Smooth muscle cell (in vitro differentiated cells): Measurements from ENCODE around the gene PARD3. TPM values are rescaled to one million over a fixed set of nuclear protein-coding genes. Genes with fewer than 3 reads are reported as not detected.

Experiments
- DNase-seq: peaks from one replicate; lab custom pipeline; 2025; ENCODE audit not compliant: unreplicated experiment; lab: John Stamatoyannopoulos, UW
- H2AFZ ChIP-seq: fragments of 200-600 bp; sonication (generic); 2 replicates; pipeline ENCODE4 v1.6.0; 2016; ENCODE audit warnings: antibody characterized with exemption, low read depth, mild to moderate bottlenecking
- H3F3A ChIP-seq: fragments of 200-600 bp; sonication (generic); 2 replicates; pipeline ENCODE4 v1.6.0; 2017; ENCODE audit warnings: antibody characterized with exemption, low read depth
- H3K27ac ChIP-seq: fragments of 200-600 bp; sonication (generic); 2 replicates; pipeline ENCODE4 v1.5.1; 2016; ENCODE audit warnings: low read depth, mild to moderate bottlenecking
- H3K27me3 ChIP-seq: fragments of 200-600 bp; sonication (generic); 2 replicates; pipeline ENCODE4 v1.6.1; 2016; ENCODE audit warnings: low read depth, mild to moderate bottlenecking
- H3K36me3 ChIP-seq: fragments of 200-600 bp; sonication (generic); 2 replicates; pipeline ENCODE4 v1.5.1; 2016; ENCODE audit warnings: low read depth
- H3K4me1 ChIP-seq: fragments of 200-600 bp; sonication (generic); 2 replicates; pipeline ENCODE4 v1.5.1; 2016; ENCODE audit warnings: low read depth
- H3K4me2 ChIP-seq: fragments of 200-600 bp; sonication (generic); 2 replicates; pipeline ENCODE4 v1.6.0; 2016; ENCODE audit warnings: mild to moderate bottlenecking
- H3K4me3 ChIP-seq: fragments of 200-600 bp; sonication (generic); 2 replicates; pipeline ENCODE4 v1.5.1; 2016; ENCODE audit warnings: mild to moderate bottlenecking
- H3K79me2 ChIP-seq: fragments of 200-600 bp; sonication (generic); 2 replicates; pipeline ENCODE4 v1.6.0; 2016; ENCODE audit warnings: low read depth, mild to moderate bottlenecking
- H3K9ac ChIP-seq: fragments of 200-600 bp; sonication (generic); 2 replicates; pipeline ENCODE4 v1.6.0; 2016; ENCODE audit warnings: low read depth
- H3K9me3 ChIP-seq: fragments of 200-600 bp; sonication (generic); replicated peaks from 2 replicates; pipeline ENCODE4 v1.5.1; 2016; ENCODE audit warnings: low read depth
- H4K20me1 ChIP-seq: fragments of 200-600 bp; sonication (generic); 2 replicates; pipeline ENCODE4 v1.6.0; 2016; ENCODE audit warnings: low read depth
- CTCF ChIP-seq: fragments of 200-600 bp; sonication (generic); IDR thresholded peaks from 2 replicates; pipeline ENCODE4 v1.5.1; 2017; ENCODE audit warnings: borderline replicate concordance, mild to moderate bottlenecking, antibody characterized with exemption; ENCODE audit not compliant: insufficient read depth, poor library complexity, severe bottlenecking
- WGBS: methylation state at CpG from one replicate; pipeline ENCODE4 v1.1.7; 2016; ENCODE audit warnings: low lambda C conversion rate; 5-methylcytosine and 5-hydroxymethylcytosine counted together
- polyA plus RNA-seq: library from polyadenylated mRNA; unstranded; fragments of >200 nt; fragmentation: Nextera tagmentation; extraction: Ambion mirVana; gene quantifications from 2 replicates; pipeline ENCODE4 v1.2.1, GENCODE V29; 2016
- total RNA-seq: library from RNA; depleted of rRNA; stranded (reverse); fragments of >200 nt; gene quantifications from 2 replicates; pipeline ENCODE4 v1.2.3, GENCODE V29; 2014

PARD3 gene
- total and polyA plus RNA-seq, 2 experiments from 2014 or later, result 17.5 to 26.0 TPM

- Histone ChIP-seq H3K27me3 (no peaks in the 10 kb centered on the region), H3K27ac (peak overlapping the region; percentile 58), H3K36me3 (no peaks in the 10 kb centered on the region), H3F3A (peaks cover 13% of the 10 kb centered on the region), H3K4me3 (no peak overlapping the region), H3K9ac (no peak overlapping the region), H3K79me2 (peaks cover 10% of the 10 kb centered on the region), H3K9me3 (no peaks in the 10 kb centered on the region), H4K20me1 (no peaks in the 10 kb centered on the region), H3K4me1 (peaks cover 7% of the 10 kb centered on the region), H2AFZ (no peak overlapping the region), H3K4me2 (no peak overlapping the region)
- DNase-seq, result no peak
- TF ChIP-seq CTCF, result no peak
- 64% methylated on average over 5 of the region's 5 CpGs for WGBS
Observed at GRCh38 chr10:34494012-34494411, 321.1 kb downstream of the PARD3 start.

- peak overlapping the region; percentile 7 for H3K27ac ChIP-seq
- no peak overlapping the region for H2AFZ ChIP-seq
- H3F3A ChIP-seq, result peaks cover 13% of the 10 kb centered on the region
- no peaks in the 10 kb centered on the region for H4K20me1 ChIP-seq
- H3K4me2 ChIP-seq, result no peak overlapping the region
- H3K9me3 ChIP-seq, result no peaks in the 10 kb centered on the region
- 92% methylated on average over 7 of the region's 7 CpGs for WGBS
- H3K27me3 ChIP-seq, result no peaks in the 10 kb centered on the region
- H3K4me3 ChIP-seq, result no peak overlapping the region
- peaks cover 4% of the 10 kb centered on the region for H3K79me2 ChIP-seq
- TF ChIP-seq CTCF, result no peak
- H3K36me3 ChIP-seq, result no peaks in the 10 kb centered on the region
- peaks cover 7% of the 10 kb centered on the region for H3K4me1 ChIP-seq
- no peak for DNase-seq
- no peak overlapping the region for H3K9ac ChIP-seq
Observed at GRCh38 chr10:34492081-34492480, 323.0 kb downstream of the PARD3 start.

GRCh38 chr10:34491678-34492077 lies 323.4 kb downstream of the PARD3 start:
- no peak overlapping the region for H3K4me2 ChIP-seq
- peak overlapping the region; percentile 7 for H3K27ac ChIP-seq
- H2AFZ ChIP-seq, result no peak overlapping the region
- no peak overlapping the region for H3K9ac ChIP-seq
- peaks cover 13% of the 10 kb centered on the region for H3F3A ChIP-seq
- no peak overlapping the region for H3K4me3 ChIP-seq
- peaks cover 4% of the 10 kb centered on the region for H3K79me2 ChIP-seq
- DNase-seq, result no peak
- H3K4me1 ChIP-seq, result peaks cover 7% of the 10 kb centered on the region
- H4K20me1 ChIP-seq, result no peaks in the 10 kb centered on the region
- no peaks in the 10 kb centered on the region for H3K27me3 ChIP-seq
- no peaks in the 10 kb centered on the region for H3K36me3 ChIP-seq
- H3K9me3 ChIP-seq, result no peaks in the 10 kb centered on the region
- WGBS, result 81% methylated on average over 3 of the region's 3 CpGs
- no peak for TF ChIP-seq CTCF

- H3K4me1 ChIP-seq, result peaks cover 7% of the 10 kb centered on the region
- no peak for TF ChIP-seq CTCF
- H3K36me3 ChIP-seq, result no peaks in the 10 kb centered on the region
- no peaks in the 10 kb centered on the region for H4K20me1 ChIP-seq
- H3K79me2 ChIP-seq, result no peaks in the 10 kb centered on the region
- peak overlapping the region; percentile 36 for H3K4me3 ChIP-seq
- H3K27ac ChIP-seq, result peak overlapping the region; percentile 92
- no peak for DNase-seq
- H3K27me3 ChIP-seq, result no peaks in the 10 kb centered on the region
- H3K9ac ChIP-seq, result peak overlapping the region; percentile 69
- WGBS, result 14% methylated on average over 7 of the region's 7 CpGs
- peak overlapping the region; percentile 29 for H2AFZ ChIP-seq
- H3K9me3 ChIP-seq, result no peaks in the 10 kb centered on the region
- peak overlapping the region; percentile 80 for H3K4me2 ChIP-seq
- peaks cover 13% of the 10 kb centered on the region for H3F3A ChIP-seq
Observed at GRCh38 chr10:34489973-34490745, 324.9 kb downstream of the PARD3 start.
